ENCODE results near the gene GTF2E1. TPM values are rescaled to one million over a fixed set of nuclear protein-coding genes. Genes with fewer than 3 reads are reported as not detected.

Gene GTF2E1
- total and polyA plus RNA-seq, 10 donors: 5.2 to 28.3 (median 19.7) TPM

DNA sequence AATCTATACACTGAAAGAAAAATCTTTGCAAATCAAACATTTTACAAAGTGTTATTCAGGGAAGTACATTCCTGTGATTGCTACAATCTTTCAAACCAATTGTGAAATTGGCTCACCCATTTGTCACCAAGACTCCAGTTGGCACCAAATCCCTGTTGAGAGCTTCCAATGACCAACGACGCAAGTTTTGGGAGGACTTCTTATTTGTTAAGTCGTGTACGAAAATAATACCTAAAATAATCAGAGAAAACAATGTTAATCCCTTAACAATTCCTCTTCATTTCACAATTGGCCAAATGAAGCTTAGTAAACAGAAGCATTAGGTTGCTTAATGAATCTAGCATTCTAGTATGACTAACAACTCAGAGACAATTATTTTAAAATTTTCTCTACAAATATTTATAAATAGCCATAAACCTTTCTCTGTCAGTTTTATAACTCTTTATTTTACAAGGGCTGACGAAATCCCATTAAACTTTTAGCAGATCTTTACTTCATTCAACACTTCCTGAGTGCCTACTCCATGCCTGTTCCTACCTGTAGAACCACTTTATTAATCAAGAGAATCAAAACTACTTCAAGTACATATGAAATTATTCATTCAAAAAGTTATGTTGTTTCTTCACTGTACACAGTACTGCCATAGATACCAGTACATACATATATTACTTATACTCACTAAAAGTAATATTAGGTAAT, 36.5 kb upstream of the GTF2E1 start:
- no peak for DNase-seq
- no peak overlapping the region for H3K27ac ChIP-seq
- H3K27me3 ChIP-seq (replicated peaks in 1 of 7): no peaks in the 10 kb centered on the region
- peaks cover 0 to 67% (median 25%) of the 10 kb centered on the region in 6 donors for H3K36me3 ChIP-seq
- intact Hi-C loops (cut with DNase I; ENCODE audit: low total_unique reads): no loop called here
- WGBS, 5 donors: 93 to 99% (median 97%) methylated on average over 5 of the region's 5 CpGs
- H3K9me3 ChIP-seq: peaks cover 0 to 19% (median 15%) of the 10 kb centered on the region in 8 donors
- H3K4me1 ChIP-seq: no peaks in the 10 kb centered on the region
- no peak overlapping the region for H3K4me3 ChIP-seq
- no peak for TF ChIP-seq POLR2A (IDR thresholded peaks at IDR 0.05)
- no peak for TF ChIP-seq POLR2AphosphoS5 (IDR thresholded peaks at IDR 0.05)
- TF ChIP-seq, protein P1, sequence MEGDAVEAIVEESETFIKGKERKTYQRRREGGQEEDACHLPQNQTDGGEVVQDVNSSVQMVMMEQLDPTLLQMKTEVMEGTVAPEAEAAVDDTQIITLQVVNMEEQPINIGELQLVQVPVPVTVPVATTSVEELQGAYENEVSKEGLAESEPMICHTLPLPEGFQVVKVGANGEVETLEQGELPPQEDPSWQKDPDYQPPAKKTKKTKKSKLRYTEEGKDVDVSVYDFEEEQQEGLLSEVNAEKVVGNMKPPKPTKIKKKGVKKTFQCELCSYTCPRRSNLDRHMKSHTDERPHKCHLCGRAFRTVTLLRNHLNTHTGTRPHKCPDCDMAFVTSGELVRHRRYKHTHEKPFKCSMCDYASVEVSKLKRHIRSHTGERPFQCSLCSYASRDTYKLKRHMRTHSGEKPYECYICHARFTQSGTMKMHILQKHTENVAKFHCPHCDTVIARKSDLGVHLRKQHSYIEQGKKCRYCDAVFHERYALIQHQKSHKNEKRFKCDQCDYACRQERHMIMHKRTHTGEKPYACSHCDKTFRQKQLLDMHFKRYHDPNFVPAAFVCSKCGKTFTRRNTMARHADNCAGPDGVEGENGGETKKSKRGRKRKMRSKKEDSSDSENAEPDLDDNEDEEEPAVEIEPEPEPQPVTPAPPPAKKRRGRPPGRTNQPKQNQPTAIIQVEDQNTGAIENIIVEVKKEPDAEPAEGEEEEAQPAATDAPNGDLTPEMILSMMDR (IDR thresholded peaks at IDR 0.05 in 8 of 11, conservative IDR thresholded peaks at IDR 0.05 in 3 of 11): no peak

DNA sequence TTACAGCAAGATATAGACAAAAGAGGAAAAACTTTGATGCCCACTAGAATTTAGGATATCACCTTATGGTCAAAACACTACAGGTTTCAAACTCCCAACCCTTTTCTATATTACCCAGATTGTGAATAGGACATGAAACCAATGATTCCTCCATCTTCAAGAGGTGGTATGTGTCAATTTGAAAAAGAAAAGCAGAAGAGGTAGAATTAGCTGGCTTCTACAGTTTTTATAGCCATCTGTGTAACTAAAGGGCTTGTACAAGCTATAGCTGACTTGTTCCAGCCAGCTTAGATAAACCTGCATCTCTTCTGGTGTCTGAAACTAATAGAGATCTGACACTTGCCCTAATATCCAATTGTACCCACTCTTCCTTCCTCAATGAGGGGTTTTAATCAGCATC, 35.6 kb upstream of the GTF2E1 start:
- H3K27ac ChIP-seq: no peak overlapping the region

DNA sequence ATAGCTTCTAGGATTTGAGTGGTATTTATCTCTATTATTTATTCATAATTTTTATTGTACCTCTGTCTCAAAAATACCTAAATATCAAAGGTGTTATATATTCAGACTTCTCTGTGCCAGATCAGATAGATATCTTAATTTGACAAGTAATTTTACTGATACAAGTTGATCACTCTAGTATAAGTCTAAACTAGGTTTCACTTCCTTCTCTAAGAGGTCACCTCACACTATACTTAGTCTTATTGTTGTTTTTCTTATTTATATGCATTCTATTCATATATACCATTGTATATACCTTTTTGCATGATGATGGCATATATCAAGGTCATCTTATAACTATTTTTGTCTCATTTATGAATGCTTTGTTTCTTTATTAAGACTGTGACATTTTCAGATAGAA, 34.1 kb upstream of the GTF2E1 start:
- TF ChIP-seq POLR2AphosphoS5 (IDR thresholded peaks at IDR 0.05): no peak
- TF ChIP-seq POLR2A (IDR thresholded peaks at IDR 0.05): no peak
- TF ChIP-seq, protein P1 (IDR thresholded peaks at IDR 0.05 in 8 of 11, conservative IDR thresholded peaks at IDR 0.05 in 3 of 11): no peak
- Histone ChIP-seq H3K4me1 (no peaks in the 10 kb centered on the region), H3K27ac (no peak overlapping the region), H3K9me3 (peaks cover 0 to 11% (median 8%) of the 10 kb centered on the region in 8 donors), H3K27me3 (replicated peaks in 1 of 7) (no peaks in the 10 kb centered on the region), H3K4me3 (no peak overlapping the region), H3K36me3 (peaks cover 0 to 51% (median 21%) of the 10 kb centered on the region in 6 donors)
- intact Hi-C loops (cut with DNase I; ENCODE audit: low total_unique reads): no loop called here
- DNase-seq: no peak

More for the DNA sequence above, 35.6 kb upstream of the GTF2E1 start:
- Histone ChIP-seq H3K4me3 (no peak overlapping the region), H3K4me1 (no peaks in the 10 kb centered on the region), H3K36me3 (peaks cover 0 to 65% (median 25%) of the 10 kb centered on the region in 6 donors), H3K9me3 (peaks cover 0 to 19% (median 15%) of the 10 kb centered on the region in 8 donors), H3K27me3 (replicated peaks in 1 of 7) (no peaks in the 10 kb centered on the region)
- intact Hi-C loops (cut with DNase I; ENCODE audit: low total_unique reads): no loop called here
- no peak for DNase-seq
- TF ChIP-seq, protein P1 (IDR thresholded peaks at IDR 0.05 in 8 of 11, conservative IDR thresholded peaks at IDR 0.05 in 3 of 11): no peak
- no peak for TF ChIP-seq POLR2AphosphoS5 (IDR thresholded peaks at IDR 0.05)

DNA sequence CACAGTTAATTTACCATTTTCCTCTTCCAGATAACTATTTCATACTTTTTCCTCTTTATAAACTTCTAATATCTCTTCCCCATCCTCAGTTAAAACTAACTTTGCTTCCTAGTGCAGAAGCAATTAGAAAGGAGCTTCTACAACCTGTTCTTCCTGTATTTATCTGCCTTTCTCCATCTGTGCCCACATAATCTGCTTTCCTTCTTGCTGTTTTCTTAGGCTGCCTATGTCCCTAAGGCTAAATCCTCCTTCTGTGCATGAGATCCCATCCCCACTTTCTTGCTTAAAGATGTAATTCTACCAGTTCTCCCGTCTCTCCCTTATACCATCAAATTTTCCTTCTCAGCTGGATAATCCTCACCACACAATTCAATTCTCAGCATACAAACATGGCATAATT, 32.2 kb upstream of the GTF2E1 start:
- intact Hi-C loops (cut with DNase I; ENCODE audit: low total_unique reads): no loop called here
- DNase-seq: no peak
- Histone ChIP-seq H3K4me1 (no peaks in the 10 kb centered on the region), H3K27ac (no peak overlapping the region), H3K4me3 (no peak overlapping the region), H3K27me3 (replicated peaks in 1 of 7) (no peaks in the 10 kb centered on the region), H3K9me3 (no peaks in the 10 kb centered on the region), H3K36me3 (peaks cover 0 to 31% (median 9%) of the 10 kb centered on the region in 6 donors)
- 88 to 100% (median 94%) methylated on average over 1 of the region's 1 CpG for WGBS, 5 donors
- TF ChIP-seq POLR2AphosphoS5 (IDR thresholded peaks at IDR 0.05) (no peak), POLR2A (IDR thresholded peaks at IDR 0.05) (no peak)
- TF ChIP-seq, protein P1 (IDR thresholded peaks at IDR 0.05 in 8 of 11, conservative IDR thresholded peaks at IDR 0.05 in 3 of 11): no peak

All from spleen (tissue), 11 donors.